CD14-positive monocyte (primary cell): ENCODE data around the gene MINAR2. TPM values are rescaled to one million over a fixed set of nuclear protein-coding genes. Genes with fewer than 3 reads are reported as not detected.

ENCODE experiments used
- DNase-seq, 3 donors: peaks; one replicate each; pipeline ENCODE4 v3.0.0-alpha.2; 2011 to 2022
- H2AFZ ChIP-seq: 2 replicates; pipeline ENCODE4 v1.6.0; 2012; ENCODE audit warnings: mild to moderate bottlenecking, low read depth, low read length, inconsistent platforms; ENCODE audit not compliant: insufficient read depth, poor library complexity, severe bottlenecking
- H3K27ac ChIP-seq, 2 donors: 1 replicate in 1 of 2; 2 replicates in 1 of 2; pipeline ENCODE4 v1.5.1; 2012 to 2013; ENCODE audit warnings: low read length in 2 of 2, control low read depth in 1 of 2, inconsistent platforms in 1 of 2, low read depth in 1 of 2, mild to moderate bottlenecking in 1 of 2
- H3K27me3 ChIP-seq, 2 donors: one replicate each; pipeline versions ENCODE4 v1.6.0 to v1.6.1; 2011 to 2013; ENCODE audit warnings: low read length in 2 of 2; ENCODE audit not compliant: control insufficient read depth in 2 of 2, insufficient read depth in 2 of 2
- H3K36me3 ChIP-seq, 2 donors: replicated peaks in 1 of 2; 1 replicate in 1 of 2; 2 replicates in 1 of 2; pipeline versions ENCODE4 v1.5.1 to v1.6.1; 2012 to 2013; ENCODE audit warnings: low read length in 2 of 2, control low read depth in 1 of 2, inconsistent platforms in 1 of 2, mild to moderate bottlenecking in 1 of 2; ENCODE audit not compliant: insufficient read depth in 2 of 2, control insufficient read depth in 1 of 2
- H3K4me1 ChIP-seq, 2 donors: 1 replicate in 1 of 2; 2 replicates in 1 of 2; pipeline versions ENCODE4 v1.5.1 to v1.6.1; 2012 to 2013; ENCODE audit warnings: low read length in 2 of 2, control low read depth in 1 of 2, inconsistent platforms in 1 of 2, mild to moderate bottlenecking in 1 of 2, moderate library complexity in 1 of 2; ENCODE audit not compliant: insufficient read depth in 2 of 2, control insufficient read depth in 1 of 2
- H3K4me2 ChIP-seq: replicated peaks from 2 replicates; pipeline ENCODE3; 2012; ENCODE audit warnings: low read length, moderate library complexity, mild to moderate bottlenecking; ENCODE audit not compliant: poor library complexity, severe bottlenecking; ENCODE audit errors: extremely low read depth
- H3K4me3 ChIP-seq, 3 experiments: fragments of 200-600 bp in 1 of 3; sonication (generic) in 1 of 3; replicated peaks in 1 of 3; 1 replicate in 2 of 3; 2 replicates in 1 of 3; pipeline ENCODE4 v1.5.1; 2011 to 2013; ENCODE audit warnings: low read length in 3 of 3, mild to moderate bottlenecking in 3 of 3, control low read depth in 2 of 3, low read depth in 2 of 3, inconsistent platforms in 1 of 3, moderate library complexity in 1 of 3
- H3K79me2 ChIP-seq: 2 replicates; pipeline ENCODE4 v1.6.0; 2012; ENCODE audit warnings: mild to moderate bottlenecking, control low read depth, inconsistent platforms, low read length, moderate library complexity; ENCODE audit not compliant: insufficient read depth
- H3K9ac ChIP-seq: 2 replicates; pipeline ENCODE4 v1.6.0; 2017; ENCODE audit warnings: low read length, mild to moderate bottlenecking; ENCODE audit not compliant: insufficient read depth, poor library complexity, severe bottlenecking
- H3K9me3 ChIP-seq, 2 donors: replicated peaks in 1 of 2; 1 replicate in 1 of 2; 2 replicates in 1 of 2; pipeline versions ENCODE4 v1.5.1 to v1.6.1; 2012 to 2013; ENCODE audit warnings: low read length in 2 of 2, control low read depth in 1 of 2; ENCODE audit not compliant: control insufficient read depth in 1 of 2, insufficient read depth in 1 of 2
- H4K20me1 ChIP-seq: 2 replicates; pipeline ENCODE4 v1.6.0; 2012; ENCODE audit warnings: mild to moderate bottlenecking, low read length, control low read depth, moderate library complexity; ENCODE audit not compliant: insufficient read depth
- H3K27ac Mint-ChIP-seq, 7 donors: one replicate each; pipeline ENCODE4 v1.8.0; 2020; ENCODE audit warnings: mild to moderate bottlenecking in 7 of 7, mixed read lengths in 7 of 7, moderate library complexity in 6 of 7, inconsistent platforms in 2 of 7
- H3K27me3 Mint-ChIP-seq, 3 donors: one replicate each; pipeline ENCODE4 v1.8.0; 2021 to 2022; ENCODE audit warnings: low read depth in 3 of 3, mild to moderate bottlenecking in 3 of 3, mixed read lengths in 3 of 3, moderate library complexity in 3 of 3, inconsistent platforms in 1 of 3
- H3K36me3 Mint-ChIP-seq, 2 donors: one replicate each; pipeline ENCODE4 v1.8.0; 2020; ENCODE audit warnings: mixed read lengths in 2 of 2, inconsistent platforms in 1 of 2, mild to moderate bottlenecking in 1 of 2
- H3K4me1 Mint-ChIP-seq: one replicate; pipeline ENCODE4 v1.8.0; 2020; ENCODE audit warnings: mild to moderate bottlenecking, mixed read lengths
- H3K4me3 Mint-ChIP-seq, 2 donors: one replicate each; pipeline ENCODE4 v1.8.0; 2020; ENCODE audit warnings: mild to moderate bottlenecking in 2 of 2, mixed read lengths in 2 of 2, moderate library complexity in 1 of 2
- H3K9me3 Mint-ChIP-seq, 7 donors: one replicate each; pipeline ENCODE4 v1.8.0; 2020 to 2022; ENCODE audit warnings: mixed read lengths in 7 of 7, mild to moderate bottlenecking in 6 of 7, moderate library complexity in 6 of 7, inconsistent platforms in 2 of 7
- WGBS: methylation state at CpG from one replicate; pipeline ENCODE4 v1.1.5; 2013; ENCODE audit warnings: missing lambda C conversion rate; ENCODE audit not compliant: insufficient coverage; 5-methylcytosine and 5-hydroxymethylcytosine counted together
- intact Hi-C, 2 donors: fragments of 100-400 bp; cut with micrococcal nuclease; formaldehyde crosslinking; loops; one replicate each; pipeline versions ENCODE4 v1.15.0 to v1.15.1; 2023
- polyA plus RNA-seq, 3 donors: library from polyadenylated mRNA; depleted of rRNA in 1 of 3; unstranded in 2 of 3; stranded (reverse) in 1 of 3; fragments of 300-500 nt in 2 of 3; fragments of >200 nt in 1 of 3; fragmentation: Illumina TruSeq in 2 of 3; gene quantifications; 1 replicate in 2 of 3; 2 replicates in 1 of 3; pipeline ENCODE4 v1.2.3, GENCODE V29; 2012 to 2021
- TF ChIP-seq, protein P1 (sequence below): fragments of 200-600 bp; IDR thresholded peaks from one replicate; pipeline ENCODE4 v1.8.0; 2022; ENCODE audit warnings: antibody characterized with exemption, mild to moderate bottlenecking

The MINAR2 gene
- polyA plus RNA-seq, 3 donors, result not detected

- Histone ChIP-seq H3K4me3 (no peak overlapping the region), H3K36me3 (no peaks in the 10 kb centered on the region), H3K4me2 (no peak overlapping the region), H3K79me2 (no peaks in the 10 kb centered on the region), H3K4me1 (no peaks in the 10 kb centered on the region), H4K20me1 (no peaks in the 10 kb centered on the region), H3K9ac (no peak overlapping the region), H2AFZ (no peak overlapping the region), H3K9me3 (no peaks in the 10 kb centered on the region), H3K27me3 (no peaks in the 10 kb centered on the region), H3K27ac (no peak overlapping the region)
- H3K27me3 Mint-ChIP-seq, result no peaks in the 10 kb centered on the region
- intact Hi-C loops, result loop anchor here (5.0 to 10.0 kb wide), 3 partner anchors 868 to 1645 kb away; no protein-coding TSS in a partner anchor
- H3K4me3 Mint-ChIP-seq, result no peak overlapping the region
- H3K4me1 Mint-ChIP-seq, result no peaks in the 10 kb centered on the region
- no peaks in the 10 kb centered on the region for H3K9me3 Mint-ChIP-seq
- H3K36me3 Mint-ChIP-seq, result no peaks in the 10 kb centered on the region
- H3K27ac Mint-ChIP-seq, result no peak overlapping the region
- 90% methylated on average over 3 of the region's 5 CpGs for WGBS
- no peak for DNase-seq
- TF ChIP-seq, protein P1, sequence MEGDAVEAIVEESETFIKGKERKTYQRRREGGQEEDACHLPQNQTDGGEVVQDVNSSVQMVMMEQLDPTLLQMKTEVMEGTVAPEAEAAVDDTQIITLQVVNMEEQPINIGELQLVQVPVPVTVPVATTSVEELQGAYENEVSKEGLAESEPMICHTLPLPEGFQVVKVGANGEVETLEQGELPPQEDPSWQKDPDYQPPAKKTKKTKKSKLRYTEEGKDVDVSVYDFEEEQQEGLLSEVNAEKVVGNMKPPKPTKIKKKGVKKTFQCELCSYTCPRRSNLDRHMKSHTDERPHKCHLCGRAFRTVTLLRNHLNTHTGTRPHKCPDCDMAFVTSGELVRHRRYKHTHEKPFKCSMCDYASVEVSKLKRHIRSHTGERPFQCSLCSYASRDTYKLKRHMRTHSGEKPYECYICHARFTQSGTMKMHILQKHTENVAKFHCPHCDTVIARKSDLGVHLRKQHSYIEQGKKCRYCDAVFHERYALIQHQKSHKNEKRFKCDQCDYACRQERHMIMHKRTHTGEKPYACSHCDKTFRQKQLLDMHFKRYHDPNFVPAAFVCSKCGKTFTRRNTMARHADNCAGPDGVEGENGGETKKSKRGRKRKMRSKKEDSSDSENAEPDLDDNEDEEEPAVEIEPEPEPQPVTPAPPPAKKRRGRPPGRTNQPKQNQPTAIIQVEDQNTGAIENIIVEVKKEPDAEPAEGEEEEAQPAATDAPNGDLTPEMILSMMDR, result no peak
Measured at GRCh38 chr5:129770024-129770820, 22.3 kb downstream of the MINAR2 start.

DNA sequence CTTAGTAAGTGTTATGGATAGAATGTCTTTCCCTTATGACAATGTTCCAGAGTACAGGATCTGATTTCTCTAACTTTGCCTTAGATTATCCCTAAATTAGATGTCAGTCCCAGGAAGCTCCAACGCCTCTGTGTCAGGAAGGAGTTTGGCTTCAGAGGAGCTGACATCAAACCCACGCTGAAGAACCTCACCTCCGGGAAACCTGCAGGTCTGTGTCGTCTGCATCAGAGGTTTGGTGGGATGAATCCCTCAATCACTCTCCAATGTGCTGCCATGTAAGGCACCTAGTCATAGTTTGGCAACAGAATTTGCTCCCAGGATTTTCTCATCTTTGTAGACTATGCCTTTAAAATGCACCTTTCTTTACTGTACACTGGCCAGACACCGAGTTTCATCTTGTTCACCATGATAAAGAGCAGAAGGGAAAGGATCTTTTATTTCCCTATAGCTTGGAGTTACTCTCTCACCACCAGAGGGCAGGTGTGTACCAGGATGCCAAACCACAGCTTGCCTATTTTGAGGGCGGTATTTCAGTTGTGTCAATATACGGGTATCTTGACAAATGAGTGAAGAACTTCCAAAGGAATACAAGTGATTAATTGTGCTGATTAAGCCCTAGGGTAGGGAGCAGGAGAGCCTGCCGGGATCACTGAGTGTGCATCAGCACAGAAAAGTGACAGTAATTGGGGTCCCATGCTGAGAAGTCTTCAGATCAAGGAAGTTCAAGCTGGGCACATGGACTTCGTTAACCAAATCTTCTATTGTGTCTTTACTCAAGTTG, 23.4 kb downstream of the MINAR2 start:
- Histone ChIP-seq H3K4me2 (no peak overlapping the region), H3K4me3 (no peak overlapping the region), H3K79me2 (no peaks in the 10 kb centered on the region), H3K4me1 (no peaks in the 10 kb centered on the region), H3K27ac (no peak overlapping the region), H2AFZ (no peak overlapping the region), H3K9ac (no peak overlapping the region), H3K9me3 (no peaks in the 10 kb centered on the region), H3K27me3 (no peaks in the 10 kb centered on the region), H4K20me1 (no peaks in the 10 kb centered on the region), H3K36me3 (no peaks in the 10 kb centered on the region)
- WGBS, result 46% methylated on average over 6 of the region's 9 CpGs
- TF ChIP-seq, protein P1, result peak; percentile 70
- Mint-ChIP-seq H3K36me3 (no peaks in the 10 kb centered on the region), H3K27ac (no peak overlapping the region), H3K4me1 (no peaks in the 10 kb centered on the region), H3K9me3 (no peaks in the 10 kb centered on the region), H3K27me3 (no peaks in the 10 kb centered on the region), H3K4me3 (no peak overlapping the region)
- intact Hi-C loops, result loop anchor here (5.0 to 10.0 kb wide), 3 partner anchors 869 to 1644 kb away; no protein-coding TSS in a partner anchor
- peak in 2 of 3 donors; percentile 1 to 8 for DNase-seq
